HepG2 (cell line): Measurements from ENCODE around the gene PLPP3.

ENCODE experiments used
- CEBPB ChIP-seq: IDR thresholded peaks from 2 replicates; pipeline ENCODE4 v1.6.1; 2011; ENCODE audit warnings: low read depth, low read length, improper control_type of control experiment, borderline replicate concordance
- GLI4 ChIP-seq: sonication (generic); formaldehyde crosslinking; IDR thresholded peaks from 2 replicates; pipeline ENCODE4 v1.5.1; 2020; ENCODE audit warnings: missing genetic modification reagents, mild to moderate bottlenecking, moderate library complexity, borderline replicate concordance
- MTA1 ChIP-seq: sonication (generic); formaldehyde crosslinking; IDR thresholded peaks from 2 replicates; pipeline ENCODE4 v1.4.0; 2020; ENCODE audit warnings: missing genetic modification reagents, mild to moderate bottlenecking, borderline replicate concordance
- NFYB ChIP-seq: sonication (generic); formaldehyde crosslinking; IDR thresholded peaks from 2 replicates; pipeline ENCODE4 v1.4.0; 2020; ENCODE audit warnings: missing genetic modification reagents
- POLR2A ChIP-seq, 2 experiments: IDR thresholded peaks; 2 replicates each; pipeline ENCODE4 v1.6.1; 2011; ENCODE audit warnings: low read depth in 2 of 2, low read length in 2 of 2, mild to moderate bottlenecking in 1 of 2, moderate library complexity in 1 of 2; ENCODE audit not compliant: insufficient read depth in 1 of 2
- SIN3B ChIP-seq: fragments of 150-350 bp; IDR thresholded peaks from 2 replicates; pipeline ENCODE4 v1.6.1; 2014; ENCODE audit warnings: low read length
- STAT5B ChIP-seq: sonication (generic); formaldehyde crosslinking; IDR thresholded peaks from 2 replicates; pipeline ENCODE4 v1.4.0; 2020; ENCODE audit warnings: missing genetic modification reagents
- TCF7 ChIP-seq: sonication (generic); IDR thresholded peaks from 2 replicates; pipeline ENCODE4 v1.6.1; 2016; ENCODE audit warnings: antibody characterized with exemption, low read depth
- ZBTB7A ChIP-seq: sonication (generic); formaldehyde crosslinking; IDR thresholded peaks from 2 replicates; pipeline ENCODE4 v1.8.0; 2022; ENCODE audit warnings: mild to moderate bottlenecking, missing genetic modification reagents
- ZNF232 ChIP-seq: sonication (generic); formaldehyde crosslinking; IDR thresholded peaks from 2 replicates; pipeline ENCODE4 v1.4.0; 2020; ENCODE audit warnings: missing genetic modification reagents, borderline replicate concordance
- TF ChIP-seq, protein P1 (sequence below): sonication (generic); formaldehyde crosslinking; IDR thresholded peaks from 2 replicates; pipeline ENCODE4 v1.5.0; 2020; ENCODE audit warnings: mild to moderate bottlenecking, low read depth, missing genetic modification reagents, borderline replicate concordance
- TF ChIP-seq, protein P2 (sequence below): sonication (generic); formaldehyde crosslinking; IDR thresholded peaks from 2 replicates; pipeline ENCODE4 v1.5.0; 2020; ENCODE audit warnings: mild to moderate bottlenecking, missing genetic modification reagents, moderate library complexity

GRCh38 chr1:56534130-56534651, 45.2 kb downstream of the PLPP3 start:
- TF ChIP-seq POLR2A (IDR thresholded peaks at IDR 0.05; ENCODE audit: insufficient read depth in 1 of 2, low read depth in 2 of 2, low read length in 2 of 2) (no peak), STAT5B (CRISPR knock-in tag) (no peak), NFYB (CRISPR knock-in tag) (no peak), ZNF232 (CRISPR knock-in tag) (no peak), CEBPB (no peak), MTA1 (CRISPR knock-in tag) (no peak), TCF7 (no peak), GLI4 (no peak), ZBTB7A (no peak), SIN3B (no peak)
- TF ChIP-seq, protein P1, sequence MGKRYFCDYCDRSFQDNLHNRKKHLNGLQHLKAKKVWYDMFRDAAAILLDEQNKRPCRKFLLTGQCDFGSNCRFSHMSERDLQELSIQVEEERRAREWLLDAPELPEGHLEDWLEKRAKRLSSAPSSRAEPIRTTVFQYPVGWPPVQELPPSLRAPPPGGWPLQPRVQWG (CRISPR knock-in tag): no peak
- TF ChIP-seq, protein P2, sequence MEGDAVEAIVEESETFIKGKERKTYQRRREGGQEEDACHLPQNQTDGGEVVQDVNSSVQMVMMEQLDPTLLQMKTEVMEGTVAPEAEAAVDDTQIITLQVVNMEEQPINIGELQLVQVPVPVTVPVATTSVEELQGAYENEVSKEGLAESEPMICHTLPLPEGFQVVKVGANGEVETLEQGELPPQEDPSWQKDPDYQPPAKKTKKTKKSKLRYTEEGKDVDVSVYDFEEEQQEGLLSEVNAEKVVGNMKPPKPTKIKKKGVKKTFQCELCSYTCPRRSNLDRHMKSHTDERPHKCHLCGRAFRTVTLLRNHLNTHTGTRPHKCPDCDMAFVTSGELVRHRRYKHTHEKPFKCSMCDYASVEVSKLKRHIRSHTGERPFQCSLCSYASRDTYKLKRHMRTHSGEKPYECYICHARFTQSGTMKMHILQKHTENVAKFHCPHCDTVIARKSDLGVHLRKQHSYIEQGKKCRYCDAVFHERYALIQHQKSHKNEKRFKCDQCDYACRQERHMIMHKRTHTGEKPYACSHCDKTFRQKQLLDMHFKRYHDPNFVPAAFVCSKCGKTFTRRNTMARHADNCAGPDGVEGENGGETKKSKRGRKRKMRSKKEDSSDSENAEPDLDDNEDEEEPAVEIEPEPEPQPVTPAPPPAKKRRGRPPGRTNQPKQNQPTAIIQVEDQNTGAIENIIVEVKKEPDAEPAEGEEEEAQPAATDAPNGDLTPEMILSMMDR (CRISPR knock-in tag): no peak
